MM.1S (cell line): ENCODE results near the gene TRMT1L.

ENCODE experiments used
- DNase-seq: peaks from one replicate; pipeline ENCODE4 v3.0.0-alpha.2; 2015
- H2AFZ ChIP-seq: fragments of 300-600 bp; sonication (generic); 2 replicates; pipeline ENCODE4 v1.6.0; 2016; ENCODE audit warnings: antibody characterized with exemption, low read length
- H3F3A ChIP-seq: fragments of 300-600 bp; sonication (generic); 2 replicates; pipeline ENCODE4 v1.6.1; 2016; ENCODE audit warnings: mild to moderate bottlenecking, antibody characterized with exemption, low read length, moderate library complexity, mixed read lengths; ENCODE audit not compliant: insufficient read depth
- H3K27ac ChIP-seq: fragments of 300-600 bp; sonication (generic); 2 replicates; pipeline ENCODE4 v1.5.1; 2016; ENCODE audit warnings: mild to moderate bottlenecking, low read length
- H3K27me3 ChIP-seq: fragments of 300-600 bp; sonication (generic); replicated peaks from 2 replicates; pipeline ENCODE4 v1.6.0; 2016; ENCODE audit warnings: low read length; ENCODE audit not compliant: insufficient read depth
- H3K36me3 ChIP-seq: fragments of 300-600 bp; sonication (generic); replicated peaks from 2 replicates; pipeline ENCODE4 v1.6.1; 2016; ENCODE audit warnings: mild to moderate bottlenecking, low read length, mixed read lengths; ENCODE audit not compliant: insufficient read depth
- H3K4me1 ChIP-seq: fragments of 300-600 bp; sonication (generic); 2 replicates; pipeline ENCODE4 v1.6.1; 2016; ENCODE audit warnings: low read length, mixed read lengths
- H3K4me2 ChIP-seq: fragments of 300-600 bp; sonication (generic); 2 replicates; pipeline ENCODE4 v1.6.0; 2016; ENCODE audit warnings: low read depth, low read length
- H3K4me3 ChIP-seq: fragments of 300-600 bp; sonication (generic); 2 replicates; pipeline ENCODE4 v1.5.1; 2016; ENCODE audit warnings: low read length, mixed read lengths
- H3K79me2 ChIP-seq: fragments of 300-600 bp; sonication (generic); 2 replicates; pipeline ENCODE4 v1.6.1; 2016; ENCODE audit warnings: mixed run types, low read length, mixed read lengths
- H3K9ac ChIP-seq: fragments of 300-600 bp; sonication (generic); 2 replicates; pipeline ENCODE4 v1.6.1; 2016; ENCODE audit warnings: low read length, mixed read lengths
- H3K9me2 ChIP-seq: fragments of 300-600 bp; sonication (generic); replicated peaks from 2 replicates; pipeline ENCODE4 v1.6.1; 2016; ENCODE audit warnings: mild to moderate bottlenecking, low read length, mixed read lengths; ENCODE audit not compliant: insufficient read depth
- H3K9me3 ChIP-seq: fragments of 300-600 bp; sonication (generic); replicated peaks from 2 replicates; pipeline ENCODE4 v1.6.1; 2016; ENCODE audit warnings: mild to moderate bottlenecking, low read length, mixed read lengths; ENCODE audit not compliant: insufficient read depth
- H4K20me1 ChIP-seq: fragments of 300-600 bp; sonication (generic); 2 replicates; pipeline ENCODE4 v1.6.1; 2016; ENCODE audit warnings: mild to moderate bottlenecking, low read length, moderate library complexity, mixed read lengths; ENCODE audit not compliant: insufficient read depth
- CTCF ChIP-seq: fragments of 300-600 bp; sonication (generic); IDR thresholded peaks from 2 replicates; pipeline ENCODE4 v1.5.1; 2016; ENCODE audit warnings: antibody characterized with exemption, low read length, mixed read lengths
- EZH2 ChIP-seq: fragments of 300-600 bp; sonication (generic); optimal IDR thresholded peaks from 2 replicates; pipeline ENCODE3; 2017; ENCODE audit warnings: low read depth, mild to moderate bottlenecking, antibody characterized with exemption, low read length, mixed read lengths
- EZH2phosphoT487 ChIP-seq: fragments of 300-600 bp; sonication (generic); IDR thresholded peaks from 2 replicates; pipeline ENCODE4 v1.6.1; 2018; ENCODE audit warnings: antibody characterized with exemption, low read length

TRMT1L gene

GRCh38 chr1:185104083-185104482, 52.7 kb downstream of the TRMT1L start:
- DNase-seq, result no peak
- H3F3A ChIP-seq, result no peaks in the 10 kb centered on the region
- TF ChIP-seq EZH2phosphoT487 (no peak), CTCF (no peak), EZH2 (no peak)

GRCh38 chr1:185096531-185096930, 60.2 kb downstream of the TRMT1L start:
- Histone ChIP-seq H4K20me1 (no peaks in the 10 kb centered on the region), H3K4me3 (no peak overlapping the region), H3K4me2 (no peak overlapping the region), H3K79me2 (no peaks in the 10 kb centered on the region), H3K9me3 (no peaks in the 10 kb centered on the region), H3K9me2 (no peaks in the 10 kb centered on the region), H3K27me3 (no peaks in the 10 kb centered on the region), H3K27ac (no peak overlapping the region), H3K9ac (no peak overlapping the region), H3F3A (no peaks in the 10 kb centered on the region), H3K4me1 (no peaks in the 10 kb centered on the region), H2AFZ (no peak overlapping the region), H3K36me3 (no peaks in the 10 kb centered on the region)
- no peak for DNase-seq
- TF ChIP-seq EZH2phosphoT487 (no peak), EZH2 (no peak), CTCF (no peak)

More at GRCh38 chr1:185104083-185104482, 52.7 kb downstream of the TRMT1L start:
- Histone ChIP-seq H3K4me2 (no peak overlapping the region), H3K27ac (no peak overlapping the region), H3K27me3 (no peaks in the 10 kb centered on the region), H3K4me1 (no peaks in the 10 kb centered on the region), H3K36me3 (no peaks in the 10 kb centered on the region), H3K4me3 (no peak overlapping the region), H3K79me2 (no peaks in the 10 kb centered on the region), H3K9ac (no peak overlapping the region), H3K9me3 (no peaks in the 10 kb centered on the region), H3K9me2 (no peaks in the 10 kb centered on the region), H2AFZ (no peak overlapping the region), H4K20me1 (no peaks in the 10 kb centered on the region)

GRCh38 chr1:185094761-185095160, 62.0 kb downstream of the TRMT1L start:
- Histone ChIP-seq H3K79me2 (no peaks in the 10 kb centered on the region), H3K27me3 (no peaks in the 10 kb centered on the region), H3K9ac (no peak overlapping the region), H3K27ac (no peak overlapping the region), H2AFZ (no peak overlapping the region), H3K9me2 (no peaks in the 10 kb centered on the region), H3K4me2 (no peak overlapping the region), H3K4me1 (no peaks in the 10 kb centered on the region), H3K4me3 (no peak overlapping the region), H3F3A (no peaks in the 10 kb centered on the region), H4K20me1 (no peaks in the 10 kb centered on the region), H3K9me3 (no peaks in the 10 kb centered on the region), H3K36me3 (no peaks in the 10 kb centered on the region)
- TF ChIP-seq EZH2phosphoT487 (no peak), CTCF (no peak), EZH2 (no peak)
- no peak for DNase-seq
